ENCODE results near the gene PAIP1.
A peak's percentile ranks its signal among the peaks of the same experiment; 100 is the strongest.
"Not testable (repeated sequence)": the region's sequence is repeated elsewhere in the genome, so short reads cannot be mapped to it uniquely, and the experiment has no call there.

PAIP1 gene

GRCh38 chr5:43570450-43571158, 13.7 kb upstream of the PAIP1 start:
- DNase-seq: no peak

DNA sequence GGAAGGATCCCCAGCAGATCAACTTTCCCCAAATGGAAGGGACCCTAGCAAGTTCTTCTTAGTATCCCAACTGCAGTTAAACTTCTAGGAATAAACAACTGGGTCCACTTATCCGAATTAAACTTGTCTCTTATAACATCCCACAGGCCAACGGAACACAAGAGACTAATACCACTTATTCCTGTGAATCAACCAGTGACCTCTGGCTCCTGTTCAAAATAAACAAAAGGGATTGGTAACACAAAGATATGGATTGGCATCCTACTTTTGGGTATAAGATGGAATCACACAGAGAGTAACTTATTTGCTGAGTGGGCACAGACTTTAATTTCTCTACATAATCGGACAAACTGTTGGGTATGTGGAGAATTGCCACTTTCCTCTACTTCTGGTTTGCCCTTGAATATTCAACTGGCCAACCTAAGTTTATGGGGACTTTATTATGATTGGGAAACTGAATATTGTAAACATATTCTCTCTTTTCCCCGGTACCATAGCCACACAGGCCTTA, 12.4 kb upstream of the PAIP1 start:
- no peak for DNase-seq

DNA sequence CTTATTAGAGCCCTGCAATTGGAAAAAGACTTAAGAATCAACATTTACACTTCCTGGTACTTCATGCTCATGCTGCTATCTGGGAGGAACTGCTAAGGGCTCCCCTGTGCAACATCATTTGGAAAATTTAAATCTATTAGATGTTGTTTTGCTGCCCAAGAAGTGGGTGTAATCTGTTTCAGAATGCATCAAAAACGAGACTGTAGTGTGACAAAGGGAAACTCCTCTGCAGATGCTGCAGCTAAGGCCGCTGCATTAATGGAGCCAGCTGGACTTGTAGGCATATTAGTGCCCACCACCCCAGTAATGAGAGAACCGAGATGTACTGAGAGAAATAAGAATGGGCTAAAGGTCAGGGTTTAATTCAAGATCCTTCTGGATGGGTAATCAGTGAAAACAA, 11.1 kb upstream of the PAIP1 start:
- DNase-seq: no peak

DNA sequence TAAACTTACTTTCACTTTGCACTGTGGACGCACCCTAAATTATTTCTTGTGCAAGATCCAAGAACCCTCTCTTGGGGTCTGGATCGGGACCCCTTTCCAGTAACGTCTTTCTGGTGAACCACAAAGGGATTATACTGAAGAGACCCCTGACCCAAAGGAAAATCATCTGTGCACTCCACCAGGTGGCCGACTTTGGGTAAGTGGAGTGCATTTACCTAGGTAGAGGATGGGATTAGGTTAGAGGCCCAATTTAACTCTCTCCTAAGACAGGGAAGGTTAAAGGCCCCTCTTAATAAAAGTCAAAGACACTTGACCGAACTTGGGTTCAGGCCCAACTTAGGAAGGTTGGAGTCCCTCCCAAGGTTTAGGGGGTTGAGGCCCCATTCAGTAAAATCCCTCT, 8.2 kb upstream of the PAIP1 start:
- no peak for DNase-seq

GRCh38 chr5:43564289-43564850, 7.5 kb upstream of the PAIP1 start:
- DNase-seq: no peak

GRCh38 chr5:43563321-43563720, 6.4 kb upstream of the PAIP1 start:
- no peak for DNase-seq

DNA sequence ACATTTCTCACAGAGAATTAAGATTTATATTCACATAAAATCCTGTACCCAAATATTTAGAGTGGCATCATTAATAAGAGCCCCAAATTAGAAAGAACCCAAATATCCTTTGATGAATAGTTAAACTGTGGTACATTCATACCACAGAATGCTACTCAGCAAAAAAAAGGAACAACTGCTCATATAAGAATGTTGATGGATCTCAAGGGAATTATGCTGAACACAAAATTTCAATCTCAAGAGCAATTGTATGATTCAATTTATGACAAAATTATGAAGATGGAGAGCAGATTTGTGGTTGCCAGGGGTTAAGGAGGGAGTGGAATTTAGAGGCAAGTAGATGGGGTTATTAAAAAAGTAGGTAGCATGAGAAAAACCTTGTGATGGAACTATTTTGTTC, 4.5 kb upstream of the PAIP1 start:
- DNase-seq: no peak

DNA sequence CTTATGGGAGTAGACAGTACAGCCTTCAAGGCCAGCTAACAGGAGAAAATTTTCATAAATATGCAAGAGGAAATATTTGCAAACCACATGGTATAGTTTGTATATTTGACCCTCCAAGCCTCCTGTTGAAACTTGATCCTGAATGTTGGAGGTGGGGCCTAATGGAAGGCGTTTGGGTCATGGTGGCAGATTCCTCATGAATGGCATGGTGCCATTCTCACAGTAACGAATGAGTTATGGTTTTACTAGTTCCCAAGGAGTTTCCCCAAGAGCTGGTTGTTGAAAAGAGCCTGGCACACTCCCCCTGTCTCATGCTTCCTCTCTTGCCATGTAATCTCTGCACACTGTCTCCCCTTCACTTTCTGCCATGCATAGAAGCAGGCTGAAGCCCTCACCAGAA, 3.3 kb upstream of the PAIP1 start:
- DNase-seq: no peak

- not testable (repeated sequence) for DNase-seq
Measured at GRCh38 chr5:43556607-43556856, 345 bp downstream of the PAIP1 start.

GRCh38 chr5:43555895-43556606, 826 bp downstream of the PAIP1 start:
- DNase-seq: peak; percentile 48

DNA sequence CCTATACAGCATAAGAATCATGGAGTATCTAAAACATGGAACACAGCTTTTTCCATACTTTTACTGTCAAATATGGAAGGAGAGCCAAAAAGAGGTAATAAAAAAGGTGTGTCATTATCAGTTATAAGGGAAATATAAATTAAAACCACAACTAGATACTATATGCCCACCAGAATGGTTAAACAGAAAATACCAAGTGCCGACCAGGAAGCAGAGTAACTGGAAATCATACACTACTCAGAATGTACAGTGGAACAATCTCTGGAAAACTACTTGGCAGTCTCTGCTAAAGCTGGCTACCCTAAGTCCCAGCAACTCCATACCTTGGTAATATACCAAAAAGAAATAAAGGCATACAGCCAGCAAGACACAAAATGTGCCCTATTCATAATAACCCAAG, 2.4 kb downstream of the PAIP1 start:
- no peak for DNase-seq

GRCh38 chr5:43553381-43553780, 3.5 kb downstream of the PAIP1 start:
- DNase-seq: no peak

GRCh38 chr5:43551731-43552130, 5.1 kb downstream of the PAIP1 start:
- DNase-seq: no peak

DNA sequence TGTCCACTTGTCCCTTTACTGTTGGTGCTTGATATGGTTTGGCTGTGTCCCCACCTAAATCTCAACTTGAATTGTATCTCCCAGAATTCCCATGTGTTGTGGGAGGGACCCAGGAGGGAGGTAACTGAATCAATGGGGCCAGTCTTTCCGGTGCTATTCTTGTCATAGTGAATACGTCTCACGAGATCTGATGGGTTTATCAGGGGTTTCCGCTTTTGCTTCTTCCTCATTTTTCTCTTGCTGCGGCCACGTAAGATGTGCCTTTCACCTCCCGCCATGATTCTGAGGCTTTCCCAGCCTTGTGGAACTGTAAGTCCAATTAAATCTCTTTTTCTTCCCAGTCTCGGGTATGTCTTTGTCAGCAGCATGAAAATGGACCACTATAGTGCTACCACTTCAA, 7.6 kb downstream of the PAIP1 start:
- DNase-seq: not testable (repeated sequence)

GRCh38 chr5:43548358-43548757, 8.5 kb downstream of the PAIP1 start:
- no peak for DNase-seq

GRCh38 chr5:43547532-43547931, 9.3 kb downstream of the PAIP1 start:
- no peak for DNase-seq

GRCh38 chr5:43543434-43543833, 13.4 kb downstream of the PAIP1 start:
- DNase-seq: no peak

GRCh38 chr5:43540746-43541145, 16.1 kb downstream of the PAIP1 start:
- no peak for DNase-seq

GRCh38 chr5:43536972-43537371, 19.9 kb downstream of the PAIP1 start:
- no peak for DNase-seq

DNA sequence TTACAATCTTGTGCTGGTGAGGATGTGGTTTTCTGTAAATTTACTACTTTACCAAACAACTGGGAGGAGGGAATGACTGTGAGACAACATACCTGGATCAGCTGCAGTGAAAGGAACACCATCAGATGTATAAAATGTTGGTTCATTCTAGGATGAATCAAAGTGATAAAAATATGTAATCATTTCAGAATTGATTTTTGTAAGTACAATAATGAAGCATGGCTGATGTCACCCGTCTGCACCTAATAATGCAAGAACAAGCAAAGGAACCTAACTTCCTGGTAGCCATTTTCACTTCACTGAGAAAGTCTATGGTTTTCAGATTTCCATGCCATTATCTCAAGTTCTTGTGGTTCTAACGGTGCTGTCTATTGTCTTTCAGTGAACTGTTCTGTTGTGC, 23.2 kb downstream of the PAIP1 start:
- no peak for DNase-seq

- no peak for DNase-seq
Measured at GRCh38 chr5:43530648-43531047, 26.2 kb downstream of the PAIP1 start.

- DNase-seq: no peak
Measured at GRCh38 chr5:43523662-43524072, 33.2 kb downstream of the PAIP1 start.

GRCh38 chr5:43520615-43521014, 36.3 kb downstream of the PAIP1 start:
- DNase-seq: no peak

DNA sequence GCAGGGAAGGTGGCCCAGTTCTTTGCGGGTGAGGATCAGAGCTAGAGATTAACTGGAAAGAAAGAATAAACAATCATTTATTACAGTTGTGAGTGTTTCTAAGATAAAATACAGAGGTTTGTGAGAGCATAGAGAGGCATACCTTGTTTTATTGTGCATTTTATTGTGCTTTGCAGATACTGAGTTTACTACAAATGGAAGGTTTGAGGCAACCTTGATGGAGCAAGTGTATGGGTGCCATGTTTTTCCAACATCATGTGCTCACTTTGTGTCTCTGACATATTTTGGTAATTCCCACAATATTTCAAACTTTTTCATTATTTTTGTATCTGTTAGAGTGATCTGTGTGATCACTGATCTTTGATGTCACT, 41.2 kb downstream of the PAIP1 start:
- DNase-seq: no peak

All from CD4-positive, alpha-beta T cell treated with Interleukin-12 subunit alpha and Interleukin-12 subunit beta, for 1 hour (primary cell).